Measurements from ENCODE around the gene F10.

F10 gene

DNA sequence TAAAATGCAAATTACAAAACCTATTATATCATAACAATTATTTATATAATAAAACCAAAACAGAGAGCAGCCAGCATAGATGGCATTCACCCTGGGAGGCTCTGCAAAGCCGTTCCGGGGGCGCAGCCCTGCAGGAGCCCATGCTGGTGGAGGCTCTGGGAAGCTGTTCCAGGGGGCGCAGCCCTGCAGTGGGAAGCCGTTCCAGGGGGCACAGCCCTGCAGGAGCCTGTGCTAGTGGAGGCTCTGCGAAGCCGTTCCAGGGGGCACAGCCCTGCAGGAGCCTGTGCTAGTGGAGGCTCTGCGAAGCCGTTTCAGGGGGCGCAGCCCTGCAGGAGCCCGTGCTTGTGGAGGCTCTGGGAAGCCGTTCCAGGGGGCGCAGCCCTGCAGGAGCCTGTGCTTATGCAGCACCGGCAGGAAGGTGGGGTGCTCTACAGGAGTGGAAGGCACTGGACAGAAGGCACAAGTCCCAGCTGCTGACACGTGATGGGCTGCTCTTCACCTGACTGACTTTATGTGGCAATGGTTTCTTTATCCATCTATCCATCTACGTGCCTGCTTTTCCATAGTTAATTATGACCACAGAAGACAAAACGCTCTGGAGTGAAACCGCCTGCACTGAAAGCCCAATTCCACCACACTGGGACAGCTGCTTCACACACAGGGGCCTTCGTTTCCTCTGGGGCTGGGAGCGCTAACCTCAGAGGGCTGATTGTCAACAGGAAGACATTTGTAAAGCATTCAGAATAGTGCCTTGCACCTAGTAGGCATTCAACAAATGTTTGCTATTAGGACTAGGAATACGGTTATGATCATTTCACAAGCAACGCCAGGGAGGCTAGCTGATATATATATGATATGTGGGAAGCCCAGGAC lies 62.2 kb downstream of the F10 start:
- Histone ChIP-seq H3K4me3 (replicated peaks; ENCODE audit: insufficient read depth, low read length) (no peak overlapping the region), H3K27ac (replicated peaks) (no peak overlapping the region), H3K27me3 (ENCODE audit: insufficient read depth, poor library complexity, severe bottlenecking) (no peaks in the 10 kb centered on the region)
- no peak for DNase-seq (ENCODE audit: low read depth in 1 of 2, low spot score in 1 of 2)
- TF ChIP-seq POLR2AphosphoS5 (IDR thresholded peaks at IDR 0.05; ENCODE audit: low read depth), result no peak
- TF ChIP-seq, protein P1, sequence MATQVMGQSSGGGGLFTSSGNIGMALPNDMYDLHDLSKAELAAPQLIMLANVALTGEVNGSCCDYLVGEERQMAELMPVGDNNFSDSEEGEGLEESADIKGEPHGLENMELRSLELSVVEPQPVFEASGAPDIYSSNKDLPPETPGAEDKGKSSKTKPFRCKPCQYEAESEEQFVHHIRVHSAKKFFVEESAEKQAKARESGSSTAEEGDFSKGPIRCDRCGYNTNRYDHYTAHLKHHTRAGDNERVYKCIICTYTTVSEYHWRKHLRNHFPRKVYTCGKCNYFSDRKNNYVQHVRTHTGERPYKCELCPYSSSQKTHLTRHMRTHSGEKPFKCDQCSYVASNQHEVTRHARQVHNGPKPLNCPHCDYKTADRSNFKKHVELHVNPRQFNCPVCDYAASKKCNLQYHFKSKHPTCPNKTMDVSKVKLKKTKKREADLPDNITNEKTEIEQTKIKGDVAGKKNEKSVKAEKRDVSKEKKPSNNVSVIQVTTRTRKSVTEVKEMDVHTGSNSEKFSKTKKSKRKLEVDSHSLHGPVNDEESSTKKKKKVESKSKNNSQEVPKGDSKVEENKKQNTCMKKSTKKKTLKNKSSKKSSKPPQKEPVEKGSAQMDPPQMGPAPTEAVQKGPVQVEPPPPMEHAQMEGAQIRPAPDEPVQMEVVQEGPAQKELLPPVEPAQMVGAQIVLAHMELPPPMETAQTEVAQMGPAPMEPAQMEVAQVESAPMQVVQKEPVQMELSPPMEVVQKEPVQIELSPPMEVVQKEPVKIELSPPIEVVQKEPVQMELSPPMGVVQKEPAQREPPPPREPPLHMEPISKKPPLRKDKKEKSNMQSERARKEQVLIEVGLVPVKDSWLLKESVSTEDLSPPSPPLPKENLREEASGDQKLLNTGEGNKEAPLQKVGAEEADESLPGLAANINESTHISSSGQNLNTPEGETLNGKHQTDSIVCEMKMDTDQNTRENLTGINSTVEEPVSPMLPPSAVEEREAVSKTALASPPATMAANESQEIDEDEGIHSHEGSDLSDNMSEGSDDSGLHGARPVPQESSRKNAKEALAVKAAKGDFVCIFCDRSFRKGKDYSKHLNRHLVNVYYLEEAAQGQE (IDR thresholded peaks at IDR 0.05; ENCODE audit: insufficient replicate concordance, low read depth), result no peak
- TF ChIP-seq CTCF (IDR thresholded peaks at IDR 0.05; ENCODE audit: insufficient read depth, low read length), result no peak
- no peak for TF ChIP-seq GABPA (IDR thresholded peaks at IDR 0.05; ENCODE audit: low read depth)
- TF ChIP-seq SPI1 (IDR thresholded peaks at IDR 0.05; ENCODE audit: borderline replicate concordance, low read depth), result no peak

- H3K4me3 ChIP-seq (replicated peaks; ENCODE audit: insufficient read depth, low read length), result no peak overlapping the region
- H3K27ac ChIP-seq (replicated peaks), result no peak overlapping the region
- TF ChIP-seq GABPA (IDR thresholded peaks at IDR 0.05; ENCODE audit: low read depth) (no peak), SPI1 (IDR thresholded peaks at IDR 0.05; ENCODE audit: borderline replicate concordance, low read depth) (no peak), CTCF (IDR thresholded peaks at IDR 0.05; ENCODE audit: insufficient read depth, low read length) (no peak), POLR2AphosphoS5 (IDR thresholded peaks at IDR 0.05; ENCODE audit: low read depth) (no peak)
- TF ChIP-seq, protein P1 (IDR thresholded peaks at IDR 0.05; ENCODE audit: insufficient replicate concordance, low read depth), result no peak
- DNase-seq (ENCODE audit: low read depth in 1 of 2, low spot score in 1 of 2), result no peak
- no peaks in the 10 kb centered on the region for H3K27me3 ChIP-seq (ENCODE audit: insufficient read depth, poor library complexity, severe bottlenecking)
Observed at GRCh38 chr13:113186061-113186900, 63.7 kb downstream of the F10 start.

DNA sequence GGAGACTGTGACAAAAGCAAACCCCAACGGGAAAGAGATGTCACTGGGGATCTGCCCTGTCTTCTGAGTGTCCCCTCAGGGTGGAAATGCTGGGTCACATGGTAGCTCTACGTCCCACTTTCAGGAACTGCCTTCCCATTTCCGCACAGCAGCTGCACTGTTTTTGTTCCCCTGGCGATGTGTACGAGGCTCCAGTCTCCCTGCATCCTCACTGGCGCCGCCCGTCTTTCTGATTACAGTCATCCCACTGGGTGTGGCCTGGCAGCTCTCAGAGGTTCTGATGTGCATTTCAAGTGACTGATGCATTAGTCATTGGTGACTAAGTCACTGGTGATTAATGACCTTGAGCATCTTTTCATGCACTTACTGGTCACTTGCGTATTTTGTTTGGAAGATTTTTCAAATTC lies 64.7 kb downstream of the F10 start:
- DNase-seq (ENCODE audit: low read depth in 1 of 2, low spot score in 1 of 2), result peak in 1 of 2 experiments; percentile 30
- H3K27ac ChIP-seq (replicated peaks), result no peak overlapping the region
- TF ChIP-seq SPI1 (IDR thresholded peaks at IDR 0.05; ENCODE audit: borderline replicate concordance, low read depth), result no peak
- TF ChIP-seq POLR2AphosphoS5 (IDR thresholded peaks at IDR 0.05; ENCODE audit: low read depth), result no peak
- TF ChIP-seq, protein P1 (IDR thresholded peaks at IDR 0.05; ENCODE audit: insufficient replicate concordance, low read depth), result no peak
- no peak for TF ChIP-seq GABPA (IDR thresholded peaks at IDR 0.05; ENCODE audit: low read depth)
- TF ChIP-seq CTCF (IDR thresholded peaks at IDR 0.05; ENCODE audit: insufficient read depth, low read length), result no peak
- no peaks in the 10 kb centered on the region for H3K27me3 ChIP-seq (ENCODE audit: insufficient read depth, poor library complexity, severe bottlenecking)
- H3K4me3 ChIP-seq (replicated peaks; ENCODE audit: insufficient read depth, low read length), result no peak overlapping the region
